Activated T-cell treated with anti-CD3 and anti-CD28 coated beads for 1 hour (primary cell): Measurements from ENCODE around the gene MAGI1.
"Not testable (repeated sequence)": the region's sequence is repeated elsewhere in the genome, so short reads cannot be mapped to it uniquely, and the experiment has no call there.

ENCODE experiments used
- DNase-seq: peaks from one replicate; pipeline ENCODE4 v3.0.0-alpha.2; 2020; ENCODE audit warnings: low read depth

The MAGI1 gene

GRCh38 chr3:65524584-65524983 is 514.1 kb downstream of the MAGI1 start:
- no peak for DNase-seq

- DNase-seq: no peak
Observed at GRCh38 chr3:65523878-65524277, 514.8 kb downstream of the MAGI1 start.

GRCh38 chr3:65521032-65521431 is 517.7 kb downstream of the MAGI1 start:
- no peak for DNase-seq

- DNase-seq: no peak
Observed at GRCh38 chr3:65516998-65517397, 521.7 kb downstream of the MAGI1 start.

GRCh38 chr3:65514317-65514716 is 524.4 kb downstream of the MAGI1 start:
- DNase-seq: not testable (repeated sequence)

GRCh38 chr3:65509423-65509794 is 529.3 kb downstream of the MAGI1 start:
- not testable (repeated sequence) for DNase-seq

- DNase-seq: no peak
Observed at GRCh38 chr3:65508750-65509422, 529.8 kb downstream of the MAGI1 start.

GRCh38 chr3:65507437-65507836 is 531.3 kb downstream of the MAGI1 start:
- DNase-seq: no peak

GRCh38 chr3:65503776-65504175 is 534.9 kb downstream of the MAGI1 start:
- DNase-seq: no peak

GRCh38 chr3:65502526-65502925 is 536.2 kb downstream of the MAGI1 start:
- DNase-seq: no peak

GRCh38 chr3:65500398-65501306 is 538.1 kb downstream of the MAGI1 start:
- no peak for DNase-seq

GRCh38 chr3:65497846-65498245 is 540.9 kb downstream of the MAGI1 start:
- DNase-seq: no peak

GRCh38 chr3:65497236-65497635 is 541.5 kb downstream of the MAGI1 start:
- no peak for DNase-seq

- no peak for DNase-seq
Observed at GRCh38 chr3:65493938-65494337, 544.8 kb downstream of the MAGI1 start.

GRCh38 chr3:65493371-65493882 is 545.3 kb downstream of the MAGI1 start:
- DNase-seq: no peak

GRCh38 chr3:65492249-65492648 is 546.5 kb downstream of the MAGI1 start:
- DNase-seq: no peak

- no peak for DNase-seq
Observed at GRCh38 chr3:65490114-65490513, 548.6 kb downstream of the MAGI1 start.

GRCh38 chr3:65489253-65489652 is 549.5 kb downstream of the MAGI1 start:
- DNase-seq: no peak

- no peak for DNase-seq
Observed at GRCh38 chr3:65485826-65486469, 552.8 kb downstream of the MAGI1 start.

- no peak for DNase-seq
Observed at GRCh38 chr3:65484964-65485363, 553.8 kb downstream of the MAGI1 start.

- DNase-seq: no peak
Observed at GRCh38 chr3:65483480-65483879, 555.2 kb downstream of the MAGI1 start.

GRCh38 chr3:65483011-65483410 is 555.7 kb downstream of the MAGI1 start:
- DNase-seq: no peak

GRCh38 chr3:65481085-65481484 is 557.6 kb downstream of the MAGI1 start:
- no peak for DNase-seq
